ENCODE measurements around the gene BHLHA9.
"Not testable (repeated sequence)": the region's sequence is repeated elsewhere in the genome, so short reads cannot be mapped to it uniquely, and the experiment has no call there.

BHLHA9 gene

GRCh38 chr17:1232331-1232730 lies 37.9 kb upstream of the BHLHA9 start:
- no peak for DNase-seq (ENCODE audit: low read depth)
- TF ChIP-seq CTCF (IDR thresholded peaks at IDR 0.05; ENCODE audit: control insufficient read depth, extremely low read depth, insufficient read depth) = no peak

GRCh38 chr17:1232786-1233185 lies 37.5 kb upstream of the BHLHA9 start:
- no peak for DNase-seq (ENCODE audit: low read depth)
- no peak for TF ChIP-seq CTCF (IDR thresholded peaks at IDR 0.05; ENCODE audit: control insufficient read depth, extremely low read depth, insufficient read depth)
- H3K4me3 ChIP-seq (ENCODE audit: low read depth, low read length) = no peak overlapping the region

More at GRCh38 chr17:1232331-1232730, 37.9 kb upstream of the BHLHA9 start:
- H3K4me3 ChIP-seq (ENCODE audit: low read depth, low read length) = no peak overlapping the region

GRCh38 chr17:1234455-1234854 lies 35.8 kb upstream of the BHLHA9 start:
- TF ChIP-seq CTCF (IDR thresholded peaks at IDR 0.05; ENCODE audit: control insufficient read depth, extremely low read depth, insufficient read depth) = no peak
- H3K4me3 ChIP-seq (ENCODE audit: low read depth, low read length) = no peak overlapping the region
- DNase-seq (ENCODE audit: low read depth) = no peak

- TF ChIP-seq CTCF (IDR thresholded peaks at IDR 0.05; ENCODE audit: control insufficient read depth, extremely low read depth, insufficient read depth) = no peak
- H3K4me3 ChIP-seq (ENCODE audit: low read depth, low read length) = no peak overlapping the region
- no peak for DNase-seq (ENCODE audit: low read depth)
These were observed 32.8 kb upstream of the BHLHA9 start for GRCh38 chr17:1237471-1237870.

GRCh38 chr17:1239210-1239609 lies 31.0 kb upstream of the BHLHA9 start:
- no peak overlapping the region for H3K4me3 ChIP-seq (ENCODE audit: low read depth, low read length)
- no peak for DNase-seq (ENCODE audit: low read depth)
- TF ChIP-seq CTCF (IDR thresholded peaks at IDR 0.05; ENCODE audit: control insufficient read depth, extremely low read depth, insufficient read depth) = no peak

GRCh38 chr17:1240426-1240825 lies 29.8 kb upstream of the BHLHA9 start:
- not testable (repeated sequence) for DNase-seq (ENCODE audit: low read depth); H3K4me3 ChIP-seq (ENCODE audit: low read depth, low read length)

GRCh38 chr17:1241929-1242328 lies 28.3 kb upstream of the BHLHA9 start:
- DNase-seq (ENCODE audit: low read depth) = no peak
- no peak for TF ChIP-seq CTCF (IDR thresholded peaks at IDR 0.05; ENCODE audit: control insufficient read depth, extremely low read depth, insufficient read depth)
- H3K4me3 ChIP-seq (ENCODE audit: low read depth, low read length) = no peak overlapping the region

Data from LNCaP clone FGC (cell line).